GM18907 (cell line): ENCODE results near the gene DAZL.

Experiments
- ATAC-seq: cut with Tn5 transposase; IDR thresholded peaks from one replicate; pipeline ENCODE4 v1.9.1; 2021; ENCODE audit warnings: mild to moderate bottlenecking, moderate library complexity; ENCODE audit not compliant: unreplicated experiment

The DAZL gene

DNA sequence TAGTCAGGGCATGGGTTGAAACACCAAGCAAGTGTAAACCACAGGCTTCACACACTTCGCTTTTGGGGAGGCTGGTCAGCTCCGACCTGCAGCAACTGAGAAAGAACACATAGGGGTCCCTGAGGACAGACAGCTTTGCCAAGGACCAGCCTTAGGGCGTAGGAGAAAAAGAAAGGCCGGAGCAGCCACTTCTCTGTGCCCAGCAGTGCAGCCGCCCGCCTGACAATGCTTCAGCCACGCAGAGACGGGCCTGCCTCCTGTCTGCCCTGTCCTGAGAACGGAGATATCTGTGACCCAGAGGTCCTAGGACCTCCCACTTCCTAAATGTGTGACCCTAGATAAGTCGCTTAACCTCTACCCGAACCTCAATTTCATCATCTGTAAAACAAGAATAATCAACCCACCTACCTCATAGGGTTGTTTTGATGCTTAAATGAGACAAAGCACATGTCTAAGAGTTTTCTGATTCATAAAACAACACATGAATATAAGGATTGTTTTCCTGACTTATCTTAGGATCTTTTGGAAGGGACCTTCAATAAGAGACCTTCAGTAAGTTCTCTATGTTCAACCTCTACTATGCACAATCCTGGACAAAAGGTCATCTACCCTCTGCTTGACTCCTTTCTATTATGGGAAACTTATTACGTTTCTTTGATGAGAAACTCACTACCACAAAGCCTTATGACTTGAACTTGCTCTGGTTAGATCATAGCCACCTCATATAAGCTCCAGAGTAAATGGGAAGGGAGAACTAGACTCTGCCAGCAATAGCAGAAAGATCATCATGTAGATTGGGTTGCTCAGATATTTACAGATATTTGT is 58.8 kb downstream of the DAZL start:
- no peak for ATAC-seq

DNA sequence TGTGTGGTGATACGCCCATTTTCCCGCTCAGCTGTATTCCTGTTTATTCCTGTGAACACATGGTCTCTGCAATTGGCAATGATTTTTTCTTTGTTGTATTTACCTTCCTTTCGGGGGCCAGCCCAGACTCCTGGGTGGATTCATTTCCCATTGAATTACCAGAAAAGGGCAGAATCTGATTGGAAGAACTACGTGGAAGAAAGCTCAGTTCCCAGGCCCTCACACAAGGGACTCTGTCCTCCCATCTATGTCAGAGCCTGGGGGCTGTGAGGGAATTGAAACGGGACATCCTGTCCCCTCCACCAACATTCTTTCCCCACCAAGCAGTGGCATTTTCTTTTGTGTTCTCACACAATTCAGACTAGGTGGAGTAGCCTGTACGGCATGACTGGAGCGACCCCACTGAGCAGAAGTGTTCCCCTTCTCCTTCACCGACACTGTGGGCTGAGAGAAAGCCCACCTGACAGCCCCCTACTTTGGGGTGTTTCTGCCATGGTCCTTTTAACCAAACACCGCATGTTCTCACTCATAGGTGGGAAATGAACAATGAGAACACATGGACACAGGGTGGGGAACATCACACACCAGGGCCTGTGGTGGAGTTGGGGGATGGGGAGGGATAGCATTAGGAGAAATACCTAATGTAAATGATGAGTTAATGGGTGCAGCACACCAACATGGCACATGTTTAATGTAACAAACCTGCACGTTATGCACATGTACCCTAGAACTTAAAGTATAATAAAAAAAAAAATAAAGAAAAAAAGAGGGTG is 59.6 kb downstream of the DAZL start:
- no peak for ATAC-seq

DNA sequence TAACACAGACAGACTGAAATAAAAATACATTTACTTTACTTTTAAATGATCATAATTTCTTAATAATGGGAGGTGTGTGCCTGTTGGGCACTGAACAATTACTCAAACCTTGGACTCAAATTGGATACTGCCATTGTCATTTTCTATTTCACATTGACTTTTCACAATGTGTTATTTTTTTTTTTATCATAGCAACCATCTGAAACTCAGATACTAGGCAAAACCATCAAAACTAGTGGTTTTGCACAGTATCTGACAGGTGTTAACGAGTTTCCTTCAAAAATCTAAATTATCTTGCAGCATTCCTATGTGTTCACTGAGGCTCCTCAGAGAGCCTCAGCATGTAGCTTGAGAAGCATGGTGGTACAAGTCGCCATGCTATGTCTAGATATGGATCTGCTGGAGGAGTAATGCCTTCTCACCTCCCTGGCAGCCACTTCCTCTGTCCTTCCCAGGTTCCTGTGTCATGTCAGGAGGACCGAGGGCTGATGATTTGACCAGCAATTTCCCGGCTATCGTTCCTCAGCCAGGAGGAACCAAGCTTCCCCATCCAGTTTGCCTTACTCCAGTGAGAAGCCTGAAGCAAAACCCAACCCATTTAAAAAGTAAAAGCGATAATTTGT is 61.9 kb downstream of the DAZL start:
- no peak for ATAC-seq

DNA sequence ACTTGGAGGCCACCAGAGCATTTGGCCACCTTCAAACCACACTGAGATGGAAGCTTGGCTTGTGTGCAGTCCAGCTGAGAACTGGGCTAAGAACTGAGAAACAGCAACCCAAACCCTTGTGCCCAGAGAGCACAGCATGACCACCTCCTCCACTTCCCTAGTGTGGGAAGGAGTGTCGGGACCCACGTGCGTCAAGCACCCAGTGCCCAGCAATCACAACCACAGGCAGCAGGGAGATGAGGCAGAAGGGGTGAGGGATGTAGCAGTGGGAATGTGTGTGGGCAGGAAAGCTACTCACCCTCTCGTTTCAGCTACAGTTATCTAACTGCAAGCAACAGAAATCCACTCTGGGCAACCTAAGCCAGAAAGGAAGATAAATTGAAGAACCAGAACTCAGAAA is 66.7 kb downstream of the DAZL start:
- ATAC-seq, result no peak

DNA sequence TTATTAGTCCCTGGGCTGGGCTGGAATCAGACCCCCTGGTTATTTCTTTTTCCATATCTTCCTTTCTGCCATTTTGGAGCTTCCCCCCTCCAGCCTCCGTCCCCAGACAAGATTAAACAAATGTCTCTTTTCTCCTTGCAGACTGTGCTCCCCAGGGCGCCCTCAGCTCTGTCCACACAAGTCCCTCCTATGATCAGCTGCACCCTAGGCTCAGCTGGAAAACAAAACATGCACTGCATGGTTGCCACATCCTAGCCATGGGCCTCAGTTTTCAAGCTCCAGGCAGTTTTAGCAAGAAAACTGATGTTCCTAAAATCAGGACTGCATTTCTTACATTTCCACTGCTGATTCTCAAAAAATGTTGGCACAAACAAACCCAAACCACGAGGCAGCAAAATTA is 68.2 kb downstream of the DAZL start:
- no peak for ATAC-seq
